K562 (cell line): ENCODE measurements around the gene NEUROD2. TPM values are rescaled to one million over a fixed set of nuclear protein-coding genes. Genes with fewer than 3 reads are reported as not detected.

Experiments
- BCOR ChIP-seq: fragments of 450-650 bp; IDR thresholded peaks from 2 replicates; pipeline ENCODE4 v1.6.1; 2016
- CBX5 ChIP-seq: IDR thresholded peaks from 2 replicates; pipeline ENCODE4 v1.6.1; 2014; ENCODE audit warnings: low read depth, borderline replicate concordance
- CHCHD3 ChIP-seq: fragments of 250-450 bp; sonication (Bioruptor Pico); IDR thresholded peaks from 2 replicates; pipeline ENCODE4 v2.1.2; 2022; ENCODE audit warnings: mild to moderate bottlenecking
- E2F3 ChIP-seq: fragments of 250-450 bp; sonication (Bioruptor Pico); IDR thresholded peaks from 2 replicates; pipeline ENCODE4 v1.4.0; 2020; ENCODE audit warnings: mild to moderate bottlenecking
- FOXA3 ChIP-seq, 2 experiments: fragments of 450-650 bp in 1 of 2; sonication (generic) in 1 of 2; formaldehyde crosslinking; IDR thresholded peaks in 1 of 2; conservative IDR thresholded peaks in 1 of 2; 2 replicates each; pipeline versions ENCODE4 v1.4.0 to v1.8.0; 2020 to 2022; ENCODE audit warnings: mild to moderate bottlenecking in 2 of 2, missing genetic modification reagents in 1 of 2
- FOXP1 ChIP-seq: sonication (generic); formaldehyde crosslinking; IDR thresholded peaks from 2 replicates; pipeline ENCODE4 v1.8.0; 2022; ENCODE audit warnings: mild to moderate bottlenecking, missing genetic modification reagents
- GABPB2 ChIP-seq: fragments of 250-450 bp; sonication (Bioruptor Pico); conservative IDR thresholded peaks from 2 replicates; pipeline ENCODE4 v1.5.1; 2021; ENCODE audit warnings: mild to moderate bottlenecking
- GATAD2B ChIP-seq: fragments of 450-650 bp; IDR thresholded peaks from 2 replicates; pipeline ENCODE4 v1.6.1; 2017; ENCODE audit warnings: mild to moderate bottlenecking, borderline replicate concordance
- MTA3 ChIP-seq: fragments of 450-650 bp; formaldehyde crosslinking; IDR thresholded peaks from 2 replicates; pipeline ENCODE4 v1.6.1; 2017; ENCODE audit warnings: mild to moderate bottlenecking, borderline replicate concordance
- PHF8 ChIP-seq: fragments of 200-600 bp; sonication (generic); IDR thresholded peaks from 2 replicates; pipeline ENCODE4 v1.6.1; 2012; ENCODE audit warnings: mixed run types, mild to moderate bottlenecking, inconsistent platforms, low read length, moderate library complexity, borderline replicate concordance
- PURB ChIP-seq: sonication (generic); formaldehyde crosslinking; IDR thresholded peaks from 2 replicates; pipeline ENCODE4 v1.9.0; 2021; ENCODE audit warnings: low read depth, mild to moderate bottlenecking, missing genetic modification reagents
- RFX7 ChIP-seq: fragments of 250-450 bp; sonication (Bioruptor Pico); IDR thresholded peaks from 2 replicates; pipeline ENCODE4 v1.5.1; 2021; ENCODE audit warnings: mild to moderate bottlenecking
- SRSF9 ChIP-seq: fragments of 200-400 bp; formaldehyde crosslinking; IDR thresholded peaks from 2 replicates; pipeline ENCODE4 v1.6.1; 2017; ENCODE audit warnings: low read depth, low read length, borderline replicate concordance
- TARDBP ChIP-seq: fragments of 450-650 bp; IDR thresholded peaks from 2 replicates; pipeline ENCODE4 v1.6.1; 2016
- ZFP36 ChIP-seq: fragments of 150-350 bp; IDR thresholded peaks from 2 replicates; pipeline ENCODE4 v1.6.1; 2018; ENCODE audit warnings: low read length, low read depth; ENCODE audit not compliant: partially characterized antibody
- ZNF274 ChIP-seq: IDR thresholded peaks from 2 replicates; pipeline ENCODE4 v1.6.1; 2011; ENCODE audit warnings: low read depth, mild to moderate bottlenecking, low read length, moderate library complexity, borderline replicate concordance
- ZNF436 ChIP-seq: fragments of 250-450, 450-650 bp; sonication (Bioruptor Pico); formaldehyde crosslinking; IDR thresholded peaks from 2 replicates; pipeline ENCODE4 v1.7.0; 2020; ENCODE audit warnings: mild to moderate bottlenecking
- ZNF57 ChIP-seq: fragments of 450-650 bp; formaldehyde crosslinking; IDR thresholded peaks from 2 replicates; pipeline ENCODE4 v1.4.0; 2020; ENCODE audit warnings: mild to moderate bottlenecking, moderate library complexity
- ZNF696 ChIP-seq: fragments of 250-450 bp; sonication (Bioruptor Pico); conservative IDR thresholded peaks from 2 replicates; pipeline ENCODE4 v1.4.0; 2020; ENCODE audit warnings: mild to moderate bottlenecking, moderate library complexity
- ZNF79 ChIP-seq: fragments of 250-450 bp; sonication (Bioruptor Pico); IDR thresholded peaks from 2 replicates; pipeline ENCODE4 v1.4.0; 2020; ENCODE audit warnings: low read depth, mild to moderate bottlenecking, moderate library complexity
- polyA plus RNA-seq, 8 experiments: library from polyadenylated mRNA; depleted of rRNA in 4 of 8; stranded (reverse) in 5 of 8; unstranded in 3 of 8; fragments of >200 nt; fragmentation: Nextera tagmentation in 2 of 8; fragmentation: Illumina TruSeq in 1 of 8; extraction: Ambion mirVana in 2 of 8; extraction: Trizol in 1 of 8; gene quantifications; 2 replicates each; pipeline versions ENCODE4 v1.2.1 to v1.2.3, GENCODE V29; 2011 to 2014; ENCODE audit warnings: inconsistent platforms in 1 of 8, missing spikeins in 1 of 8
- total RNA-seq, 7 experiments: library from RNA; depleted of rRNA in 6 of 7; stranded (reverse); fragments of >200 nt in 6 of 7; fragmentation: Illumina TruSeq in 2 of 7; extraction: Trizol in 2 of 7; gene quantifications; 2 replicates each; pipeline versions ENCODE4 v1.2.1 to v1.2.3, GENCODE V29; 2011 to 2021; ENCODE audit warnings: low replicate concordance in 1 of 7
- TF ChIP-seq, protein P1 (sequence below): sonication (generic); formaldehyde crosslinking; IDR thresholded peaks from 2 replicates; pipeline ENCODE4 v1.8.1; 2023; ENCODE audit warnings: mild to moderate bottlenecking, missing genetic modification reagents, moderate library complexity
- TF ChIP-seq, protein P2 (sequence below): fragments of 450-650 bp; IDR thresholded peaks from 2 replicates; pipeline ENCODE4 v1.6.1; 2016; ENCODE audit warnings: antibody characterized with exemption
- TF ChIP-seq, protein P3 (sequence below): fragments of 450-650 bp; IDR thresholded peaks from 2 replicates; pipeline ENCODE4 v1.7.0; 2016; ENCODE audit warnings: borderline replicate concordance
- TF ChIP-seq, protein P4 (sequence below): sonication (generic); formaldehyde crosslinking; IDR thresholded peaks from 2 replicates; pipeline ENCODE4 v1.9.0; 2022; ENCODE audit warnings: mild to moderate bottlenecking, missing genetic modification reagents
- TF ChIP-seq, protein P5 (sequence below): fragments of 200-800 bp; sonication (Bioruptor generic); IDR thresholded peaks from 2 replicates; pipeline ENCODE4 v1.6.1; 2017; ENCODE audit warnings: missing genetic modification characterization, missing compliant biosample characterization

The NEUROD2 gene
- total and polyA plus RNA-seq, 9 of the 15 experiments (the other 6 are each of a cell fraction or from before 2014, with no cell fraction given): not detected

DNA sequence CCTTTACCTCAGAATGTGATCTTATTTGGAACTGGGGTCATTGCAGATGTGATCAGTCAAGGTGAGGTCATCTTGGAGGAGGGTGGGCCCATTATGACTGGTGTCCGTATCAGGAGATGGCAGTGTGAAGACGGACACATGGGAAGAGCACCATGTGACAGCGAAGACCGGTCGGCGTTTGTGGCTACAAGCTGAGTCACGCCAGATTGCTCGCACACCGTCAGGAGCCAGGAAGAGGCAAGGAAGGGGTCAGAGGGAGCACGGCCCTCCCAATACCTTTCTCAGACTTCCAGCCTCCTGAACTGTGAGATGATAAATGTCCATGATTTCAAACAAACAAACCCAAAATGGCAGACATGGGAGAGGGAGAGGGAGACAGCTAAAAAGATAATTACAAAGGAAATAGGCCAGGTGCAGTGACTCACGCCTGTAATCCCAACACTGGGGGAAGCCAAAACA, 42.4 kb upstream of the NEUROD2 start (continued):
- TF ChIP-seq, protein P1, sequence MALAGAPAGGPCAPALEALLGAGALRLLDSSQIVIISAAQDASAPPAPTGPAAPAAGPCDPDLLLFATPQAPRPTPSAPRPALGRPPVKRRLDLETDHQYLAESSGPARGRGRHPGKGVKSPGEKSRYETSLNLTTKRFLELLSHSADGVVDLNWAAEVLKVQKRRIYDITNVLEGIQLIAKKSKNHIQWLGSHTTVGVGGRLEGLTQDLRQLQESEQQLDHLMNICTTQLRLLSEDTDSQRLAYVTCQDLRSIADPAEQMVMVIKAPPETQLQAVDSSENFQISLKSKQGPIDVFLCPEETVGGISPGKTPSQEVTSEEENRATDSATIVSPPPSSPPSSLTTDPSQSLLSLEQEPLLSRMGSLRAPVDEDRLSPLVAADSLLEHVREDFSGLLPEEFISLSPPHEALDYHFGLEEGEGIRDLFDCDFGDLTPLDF (CRISPR knock-in tag): no peak; the same call in 1 of the 2 replicates
- TF ChIP-seq ZNF436 (CRISPR knock-in tag) (no peak), SRSF9 (no peak), PURB (CRISPR knock-in tag) (no peak), MTA3 (peak; percentile 80), CBX5 (no peak), ZNF79 (CRISPR knock-in tag) (no peak), GABPB2 (no peak), FOXP1 (CRISPR knock-in tag) (no peak), PHF8 (no peak; the same call in 1 of the 2 replicates), GATAD2B (no peak), ZNF696 (CRISPR knock-in tag) (no peak), CHCHD3 (CRISPR knock-in tag) (no peak), FOXA3 (CRISPR knock-in tag; conservative IDR thresholded peaks at IDR 0.05 in 1 of 2, IDR thresholded peaks at IDR 0.05 in 1 of 2) (no peak), ZNF57 (CRISPR knock-in tag) (no peak), ZFP36 (peak; percentile 26), ZNF274 (no peak), RFX7 (CRISPR knock-in tag) (no peak), BCOR (0 out of 2 replicates have a peak, but pooled peaks have one; percentile 6), E2F3 (no peak), TARDBP (no peak)
- TF ChIP-seq, protein P2, sequence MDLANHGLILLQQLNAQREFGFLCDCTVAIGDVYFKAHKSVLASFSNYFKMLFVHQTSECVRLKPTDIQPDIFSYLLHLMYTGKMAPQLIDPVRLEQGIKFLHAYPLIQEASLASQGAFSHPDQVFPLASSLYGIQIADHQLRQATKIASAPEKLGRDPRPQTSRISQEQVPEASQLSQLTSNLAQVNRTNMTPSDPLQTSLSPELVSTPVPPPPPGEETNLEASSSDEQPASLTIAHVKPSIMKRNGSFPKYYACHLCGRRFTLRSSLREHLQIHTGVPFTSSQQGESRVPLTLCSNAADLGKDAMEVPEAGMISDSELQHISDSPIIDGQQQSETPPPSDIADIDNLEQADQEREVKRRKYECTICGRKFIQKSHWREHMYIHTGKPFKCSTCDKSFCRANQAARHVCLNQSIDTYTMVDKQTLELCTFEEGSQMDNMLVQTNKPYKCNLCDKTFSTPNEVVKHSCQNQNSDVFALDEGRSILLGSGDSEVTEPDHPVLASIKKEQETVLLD: peak; percentile 81
- TF ChIP-seq, protein P3, sequence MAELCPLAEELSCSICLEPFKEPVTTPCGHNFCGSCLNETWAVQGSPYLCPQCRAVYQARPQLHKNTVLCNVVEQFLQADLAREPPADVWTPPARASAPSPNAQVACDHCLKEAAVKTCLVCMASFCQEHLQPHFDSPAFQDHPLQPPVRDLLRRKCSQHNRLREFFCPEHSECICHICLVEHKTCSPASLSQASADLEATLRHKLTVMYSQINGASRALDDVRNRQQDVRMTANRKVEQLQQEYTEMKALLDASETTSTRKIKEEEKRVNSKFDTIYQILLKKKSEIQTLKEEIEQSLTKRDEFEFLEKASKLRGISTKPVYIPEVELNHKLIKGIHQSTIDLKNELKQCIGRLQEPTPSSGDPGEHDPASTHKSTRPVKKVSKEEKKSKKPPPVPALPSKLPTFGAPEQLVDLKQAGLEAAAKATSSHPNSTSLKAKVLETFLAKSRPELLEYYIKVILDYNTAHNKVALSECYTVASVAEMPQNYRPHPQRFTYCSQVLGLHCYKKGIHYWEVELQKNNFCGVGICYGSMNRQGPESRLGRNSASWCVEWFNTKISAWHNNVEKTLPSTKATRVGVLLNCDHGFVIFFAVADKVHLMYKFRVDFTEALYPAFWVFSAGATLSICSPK: no peak
- TF ChIP-seq, protein P4, sequence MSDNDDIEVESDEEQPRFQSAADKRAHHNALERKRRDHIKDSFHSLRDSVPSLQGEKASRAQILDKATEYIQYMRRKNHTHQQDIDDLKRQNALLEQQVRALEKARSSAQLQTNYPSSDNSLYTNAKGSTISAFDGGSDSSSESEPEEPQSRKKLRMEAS (CRISPR knock-in tag): peak; percentile 91
- TF ChIP-seq, protein P5, sequence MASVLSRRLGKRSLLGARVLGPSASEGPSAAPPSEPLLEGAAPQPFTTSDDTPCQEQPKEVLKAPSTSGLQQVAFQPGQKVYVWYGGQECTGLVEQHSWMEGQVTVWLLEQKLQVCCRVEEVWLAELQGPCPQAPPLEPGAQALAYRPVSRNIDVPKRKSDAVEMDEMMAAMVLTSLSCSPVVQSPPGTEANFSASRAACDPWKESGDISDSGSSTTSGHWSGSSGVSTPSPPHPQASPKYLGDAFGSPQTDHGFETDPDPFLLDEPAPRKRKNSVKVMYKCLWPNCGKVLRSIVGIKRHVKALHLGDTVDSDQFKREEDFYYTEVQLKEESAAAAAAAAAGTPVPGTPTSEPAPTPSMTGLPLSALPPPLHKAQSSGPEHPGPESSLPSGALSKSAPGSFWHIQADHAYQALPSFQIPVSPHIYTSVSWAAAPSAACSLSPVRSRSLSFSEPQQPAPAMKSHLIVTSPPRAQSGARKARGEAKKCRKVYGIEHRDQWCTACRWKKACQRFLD (CRISPR knock-in tag): peak; percentile 93
